Measurements from ENCODE around the gene NRROS.
A peak's percentile ranks its signal among the peaks of the same experiment; 100 is the strongest.

Gene NRROS

DNA sequence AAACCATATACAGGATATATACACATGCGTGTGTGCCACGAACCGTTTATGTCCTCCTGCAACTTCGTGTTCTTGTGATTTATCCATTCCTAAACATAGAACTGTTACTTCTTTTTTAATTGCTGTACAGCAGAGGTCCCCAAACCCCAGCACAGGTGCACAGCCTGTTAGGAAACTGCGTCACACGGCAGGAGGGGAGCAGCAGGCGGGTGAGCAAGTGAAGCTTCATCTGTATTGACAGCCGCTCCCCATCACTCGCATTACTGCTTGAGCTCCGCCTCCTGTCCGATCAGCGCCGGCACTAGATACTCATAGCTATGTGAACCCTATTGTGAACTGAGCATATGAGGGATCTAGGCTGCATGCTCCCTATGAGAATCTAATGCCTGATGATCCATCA, 34.9 kb upstream of the NRROS start:
- Histone ChIP-seq H3K27me3 (ENCODE audit: insufficient read depth, poor library complexity, severe bottlenecking) (no peaks in the 10 kb centered on the region), H3K4me3 (replicated peaks; ENCODE audit: insufficient read depth, low read length) (no peak overlapping the region), H3K27ac (replicated peaks) (no peak overlapping the region)
- DNase-seq (ENCODE audit: low read depth in 1 of 2, low spot score in 1 of 2) = no peak
- TF ChIP-seq SPI1 (IDR thresholded peaks at IDR 0.05; ENCODE audit: borderline replicate concordance, low read depth) (no peak), GABPA (IDR thresholded peaks at IDR 0.05; ENCODE audit: low read depth) (no peak), POLR2AphosphoS5 (IDR thresholded peaks at IDR 0.05; ENCODE audit: low read depth) (no peak)
- TF ChIP-seq, protein P1, sequence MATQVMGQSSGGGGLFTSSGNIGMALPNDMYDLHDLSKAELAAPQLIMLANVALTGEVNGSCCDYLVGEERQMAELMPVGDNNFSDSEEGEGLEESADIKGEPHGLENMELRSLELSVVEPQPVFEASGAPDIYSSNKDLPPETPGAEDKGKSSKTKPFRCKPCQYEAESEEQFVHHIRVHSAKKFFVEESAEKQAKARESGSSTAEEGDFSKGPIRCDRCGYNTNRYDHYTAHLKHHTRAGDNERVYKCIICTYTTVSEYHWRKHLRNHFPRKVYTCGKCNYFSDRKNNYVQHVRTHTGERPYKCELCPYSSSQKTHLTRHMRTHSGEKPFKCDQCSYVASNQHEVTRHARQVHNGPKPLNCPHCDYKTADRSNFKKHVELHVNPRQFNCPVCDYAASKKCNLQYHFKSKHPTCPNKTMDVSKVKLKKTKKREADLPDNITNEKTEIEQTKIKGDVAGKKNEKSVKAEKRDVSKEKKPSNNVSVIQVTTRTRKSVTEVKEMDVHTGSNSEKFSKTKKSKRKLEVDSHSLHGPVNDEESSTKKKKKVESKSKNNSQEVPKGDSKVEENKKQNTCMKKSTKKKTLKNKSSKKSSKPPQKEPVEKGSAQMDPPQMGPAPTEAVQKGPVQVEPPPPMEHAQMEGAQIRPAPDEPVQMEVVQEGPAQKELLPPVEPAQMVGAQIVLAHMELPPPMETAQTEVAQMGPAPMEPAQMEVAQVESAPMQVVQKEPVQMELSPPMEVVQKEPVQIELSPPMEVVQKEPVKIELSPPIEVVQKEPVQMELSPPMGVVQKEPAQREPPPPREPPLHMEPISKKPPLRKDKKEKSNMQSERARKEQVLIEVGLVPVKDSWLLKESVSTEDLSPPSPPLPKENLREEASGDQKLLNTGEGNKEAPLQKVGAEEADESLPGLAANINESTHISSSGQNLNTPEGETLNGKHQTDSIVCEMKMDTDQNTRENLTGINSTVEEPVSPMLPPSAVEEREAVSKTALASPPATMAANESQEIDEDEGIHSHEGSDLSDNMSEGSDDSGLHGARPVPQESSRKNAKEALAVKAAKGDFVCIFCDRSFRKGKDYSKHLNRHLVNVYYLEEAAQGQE (IDR thresholded peaks at IDR 0.05; ENCODE audit: insufficient replicate concordance, low read depth) = no peak
- TF ChIP-seq, protein P2, sequence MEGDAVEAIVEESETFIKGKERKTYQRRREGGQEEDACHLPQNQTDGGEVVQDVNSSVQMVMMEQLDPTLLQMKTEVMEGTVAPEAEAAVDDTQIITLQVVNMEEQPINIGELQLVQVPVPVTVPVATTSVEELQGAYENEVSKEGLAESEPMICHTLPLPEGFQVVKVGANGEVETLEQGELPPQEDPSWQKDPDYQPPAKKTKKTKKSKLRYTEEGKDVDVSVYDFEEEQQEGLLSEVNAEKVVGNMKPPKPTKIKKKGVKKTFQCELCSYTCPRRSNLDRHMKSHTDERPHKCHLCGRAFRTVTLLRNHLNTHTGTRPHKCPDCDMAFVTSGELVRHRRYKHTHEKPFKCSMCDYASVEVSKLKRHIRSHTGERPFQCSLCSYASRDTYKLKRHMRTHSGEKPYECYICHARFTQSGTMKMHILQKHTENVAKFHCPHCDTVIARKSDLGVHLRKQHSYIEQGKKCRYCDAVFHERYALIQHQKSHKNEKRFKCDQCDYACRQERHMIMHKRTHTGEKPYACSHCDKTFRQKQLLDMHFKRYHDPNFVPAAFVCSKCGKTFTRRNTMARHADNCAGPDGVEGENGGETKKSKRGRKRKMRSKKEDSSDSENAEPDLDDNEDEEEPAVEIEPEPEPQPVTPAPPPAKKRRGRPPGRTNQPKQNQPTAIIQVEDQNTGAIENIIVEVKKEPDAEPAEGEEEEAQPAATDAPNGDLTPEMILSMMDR (IDR thresholded peaks at IDR 0.05; ENCODE audit: insufficient read depth, low read length) = no peak

DNA sequence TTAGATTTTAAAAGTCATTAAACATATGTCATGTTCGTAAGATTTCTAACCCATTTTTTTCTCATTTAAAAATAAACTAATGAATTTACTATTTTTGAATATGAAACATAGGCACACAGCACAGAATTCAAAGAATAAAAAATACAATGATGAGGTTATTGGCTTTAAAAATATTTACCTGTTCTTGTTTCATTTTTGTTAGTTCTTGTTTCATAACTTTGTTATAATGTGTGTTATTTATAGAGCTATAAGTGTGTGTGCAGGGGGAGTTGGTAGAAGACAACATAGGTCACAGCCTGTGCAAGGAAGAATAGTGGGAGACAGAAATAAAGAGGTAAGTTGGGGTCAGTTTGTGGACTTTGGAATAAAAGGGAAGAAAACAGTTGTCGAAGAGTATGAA, 30.8 kb upstream of the NRROS start:
- no peak for TF ChIP-seq SPI1 (IDR thresholded peaks at IDR 0.05; ENCODE audit: borderline replicate concordance, low read depth)
- TF ChIP-seq, protein P1 (IDR thresholded peaks at IDR 0.05; ENCODE audit: insufficient replicate concordance, low read depth) = no peak
- TF ChIP-seq GABPA (IDR thresholded peaks at IDR 0.05; ENCODE audit: low read depth) = no peak
- TF ChIP-seq POLR2AphosphoS5 (IDR thresholded peaks at IDR 0.05; ENCODE audit: low read depth) = no peak
- TF ChIP-seq, protein P2 (IDR thresholded peaks at IDR 0.05; ENCODE audit: insufficient read depth, low read length) = no peak
- no peaks in the 10 kb centered on the region for H3K27me3 ChIP-seq (ENCODE audit: insufficient read depth, poor library complexity, severe bottlenecking)
- no peak overlapping the region for H3K4me3 ChIP-seq (replicated peaks; ENCODE audit: insufficient read depth, low read length)
- no peak for DNase-seq (ENCODE audit: low read depth in 1 of 2, low spot score in 1 of 2)
- H3K27ac ChIP-seq (replicated peaks) = 0 out of 2 replicates have a peak overlapping the region, but pooled peaks have one; percentile 1

DNA sequence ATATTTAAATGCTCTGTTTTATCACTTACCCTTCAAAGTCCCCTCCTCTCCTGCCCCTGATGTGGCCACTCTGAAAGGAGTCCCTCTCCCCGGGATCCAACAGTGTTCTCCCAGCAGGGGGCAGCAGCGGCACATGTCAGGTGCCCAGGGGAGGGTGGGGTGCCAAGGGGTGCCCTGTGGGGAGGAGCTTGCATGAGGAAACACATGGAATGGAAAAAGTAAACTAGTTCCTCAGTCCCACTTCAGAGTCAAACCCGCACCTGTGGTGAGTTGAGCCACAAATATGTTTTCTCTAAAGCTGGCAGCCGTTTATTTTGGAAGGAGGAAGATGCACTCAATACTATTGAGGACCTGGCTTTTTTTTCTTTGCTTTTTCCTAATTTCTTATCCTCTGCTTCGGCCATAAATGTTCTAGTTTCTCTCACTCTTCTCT, 30.1 kb upstream of the NRROS start:
- peak; percentile 62; the same call in 1 of the 2 replicates for TF ChIP-seq SPI1 (IDR thresholded peaks at IDR 0.05; ENCODE audit: borderline replicate concordance, low read depth)
- TF ChIP-seq POLR2AphosphoS5 (IDR thresholded peaks at IDR 0.05; ENCODE audit: low read depth) = peak; percentile 92
- TF ChIP-seq, protein P1 (IDR thresholded peaks at IDR 0.05; ENCODE audit: insufficient replicate concordance, low read depth) = peak; percentile 58
- peak; percentile 17; the same call in 1 of the 2 replicates for TF ChIP-seq GABPA (IDR thresholded peaks at IDR 0.05; ENCODE audit: low read depth)
- TF ChIP-seq, protein P2 (IDR thresholded peaks at IDR 0.05; ENCODE audit: insufficient read depth, low read length) = peak; percentile 42
- H3K27ac ChIP-seq (replicated peaks) = peak overlapping the region; percentile 87
- H3K27me3 ChIP-seq (ENCODE audit: insufficient read depth, poor library complexity, severe bottlenecking) = no peaks in the 10 kb centered on the region
- no peak overlapping the region for H3K4me3 ChIP-seq (replicated peaks; ENCODE audit: insufficient read depth, low read length)
- DNase-seq (ENCODE audit: low read depth in 1 of 2, low spot score in 1 of 2) = peak; percentile 99

All from HL-60 (cell line).